GM23338 (cell line): Measurements from ENCODE around the gene COLQ.

Experiments
- EZH2phosphoT487 ChIP-seq: fragments of 200-600 bp; sonication (generic); IDR thresholded peaks from one replicate; pipeline ENCODE4 v1.8.1; 2018; ENCODE audit warnings: antibody characterized with exemption; ENCODE audit not compliant: unreplicated experiment
- JUNB ChIP-seq: IDR thresholded peaks from one replicate; pipeline ENCODE4 v1.6.1; 2016; ENCODE audit warnings: antibody characterized with exemption; ENCODE audit not compliant: unreplicated experiment
- POLR2AphosphoS5 ChIP-seq: IDR thresholded peaks from 2 replicates; pipeline ENCODE4 v1.6.1; 2016; ENCODE audit warnings: antibody characterized with exemption, low read depth
- REST ChIP-seq: IDR thresholded peaks from one replicate; pipeline ENCODE4 v1.6.1; 2018; ENCODE audit warnings: antibody characterized with exemption; ENCODE audit not compliant: unreplicated experiment
- STAT1 ChIP-seq: IDR thresholded peaks from one replicate; pipeline ENCODE4 v1.6.1; 2016; ENCODE audit warnings: antibody characterized with exemption; ENCODE audit not compliant: unreplicated experiment
- TF ChIP-seq, protein P1 (sequence below), 2 experiments: fragments of 200-600 bp in 1 of 2; sonication (generic) in 1 of 2; conservative IDR thresholded peaks; 2 replicates each; pipeline versions ENCODE4 v1.5.1 to v1.6.1; 2016 to 2017; ENCODE audit warnings: antibody characterized with exemption in 2 of 2, low read depth in 2 of 2, mild to moderate bottlenecking in 2 of 2, moderate library complexity in 1 of 2

DNA sequence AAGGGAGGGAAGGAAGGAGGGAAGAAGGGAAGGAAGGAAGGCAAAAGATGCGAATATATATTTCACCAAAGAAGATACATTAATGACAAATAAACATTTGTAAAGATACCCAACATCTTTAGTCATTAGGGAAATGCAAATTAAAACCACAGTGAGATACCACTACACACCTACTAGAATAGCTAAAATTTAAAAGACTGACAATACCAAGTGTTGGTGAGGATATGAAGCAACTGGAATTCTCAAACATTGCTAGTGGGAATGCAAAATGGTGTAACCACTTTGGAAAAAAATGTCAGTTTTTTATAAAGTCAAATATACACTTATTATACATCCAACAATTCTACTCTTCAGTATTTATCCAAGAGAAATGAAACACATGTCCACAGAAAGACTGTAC is 4.3 kb upstream of the COLQ start:
- TF ChIP-seq, protein P1, sequence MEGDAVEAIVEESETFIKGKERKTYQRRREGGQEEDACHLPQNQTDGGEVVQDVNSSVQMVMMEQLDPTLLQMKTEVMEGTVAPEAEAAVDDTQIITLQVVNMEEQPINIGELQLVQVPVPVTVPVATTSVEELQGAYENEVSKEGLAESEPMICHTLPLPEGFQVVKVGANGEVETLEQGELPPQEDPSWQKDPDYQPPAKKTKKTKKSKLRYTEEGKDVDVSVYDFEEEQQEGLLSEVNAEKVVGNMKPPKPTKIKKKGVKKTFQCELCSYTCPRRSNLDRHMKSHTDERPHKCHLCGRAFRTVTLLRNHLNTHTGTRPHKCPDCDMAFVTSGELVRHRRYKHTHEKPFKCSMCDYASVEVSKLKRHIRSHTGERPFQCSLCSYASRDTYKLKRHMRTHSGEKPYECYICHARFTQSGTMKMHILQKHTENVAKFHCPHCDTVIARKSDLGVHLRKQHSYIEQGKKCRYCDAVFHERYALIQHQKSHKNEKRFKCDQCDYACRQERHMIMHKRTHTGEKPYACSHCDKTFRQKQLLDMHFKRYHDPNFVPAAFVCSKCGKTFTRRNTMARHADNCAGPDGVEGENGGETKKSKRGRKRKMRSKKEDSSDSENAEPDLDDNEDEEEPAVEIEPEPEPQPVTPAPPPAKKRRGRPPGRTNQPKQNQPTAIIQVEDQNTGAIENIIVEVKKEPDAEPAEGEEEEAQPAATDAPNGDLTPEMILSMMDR (conservative IDR thresholded peaks at IDR 0.05; ENCODE audit: low read depth in 2 of 2), result no peak
- no peak for TF ChIP-seq EZH2phosphoT487
- TF ChIP-seq STAT1, result no peak
- TF ChIP-seq REST, result no peak
- no peak for TF ChIP-seq JUNB
- TF ChIP-seq POLR2AphosphoS5, result no peak
